Uterus (tissue), 2 donors: ENCODE measurements around the gene ALKBH3.

Source experiments
- CTCF ChIP-seq, 4 experiments: fragments of 200-600 bp in 2 of 4; fragments of 450-650 bp in 2 of 4; sonication (generic) in 2 of 4; IDR thresholded peaks; one replicate each; pipeline ENCODE4 v1.5.1; 2016 to 2019; ENCODE audit warnings: antibody characterized with exemption in 4 of 4, mild to moderate bottlenecking in 2 of 4, moderate library complexity in 1 of 4
- POLR2A ChIP-seq, 2 donors: fragments of 450-650 bp; IDR thresholded peaks; one replicate each; pipeline ENCODE4 v1.6.1; 2016; ENCODE audit warnings: antibody characterized with exemption in 2 of 2, mild to moderate bottlenecking in 1 of 2, moderate library complexity in 1 of 2

GRCh38 chr11:43868852-43869567 lies 11.6 kb upstream of the ALKBH3 start:
- no peak for TF ChIP-seq CTCF (IDR thresholded peaks at IDR 0.05)
- no peak for TF ChIP-seq POLR2A (IDR thresholded peaks at IDR 0.05)
